IMR-90 (cell line): ENCODE data around the gene PNMA8B.

Experiments
- CEBPB ChIP-seq: IDR thresholded peaks from 2 replicates; pipeline ENCODE4 v1.6.1; 2012; ENCODE audit warnings: low read depth, low read length, improper control_type of control experiment
- CHD1 ChIP-seq: IDR thresholded peaks from 2 replicates; pipeline ENCODE4 v1.6.1; 2012; ENCODE audit warnings: low read depth, low read length, improper control_type of control experiment
- CTCF ChIP-seq: conservative IDR thresholded peaks from 2 replicates; pipeline ENCODE4 v1.5.1; 2012; ENCODE audit warnings: mild to moderate bottlenecking, low read depth, low read length, improper control_type of control experiment
- USF2 ChIP-seq: fragments of 150-350 bp; IDR thresholded peaks from 2 replicates; pipeline ENCODE4 v1.6.1; 2017; ENCODE audit warnings: mild to moderate bottlenecking, antibody characterized with exemption, low read length, low read depth

GRCh38 chr19:46448601-46449000, 47.1 kb downstream of the PNMA8B start:
- no peak for TF ChIP-seq CTCF
- TF ChIP-seq CEBPB = no peak
- TF ChIP-seq CHD1 = no peak
- no peak for TF ChIP-seq USF2
